PC-3 (cell line): ENCODE measurements around the gene ATP2B2. TPM values are rescaled to one million over a fixed set of nuclear protein-coding genes. Genes with fewer than 3 reads are reported as not detected.

ENCODE experiments used
- ATAC-seq: fragments of 200-7000 bp; cut with Tn5 transposase; 2 replicates; pipeline ENCODE4 v1.9.1; 2020; ENCODE audit warnings: mild to moderate bottlenecking, moderate library complexity
- BruUV-seq: library from RNA; stranded (reverse); fragments of 400-500 nt; replicated peaks from 2 replicates; lab custom pipeline; 2021; lab: Mats Ljungman, UMichigan
- CTCF ChIA-PET: fragments of 300-600 bp; sonication (Branson Sonifier 250); formaldehyde crosslinking; loops from one replicate; lab custom pipeline; 2022; ENCODE audit warnings: antibody characterized with exemption; lab: Charles Lee
- POLR2A ChIA-PET: fragments of 300-600 bp; sonication (Branson Sonifier 250); formaldehyde crosslinking; loops from one replicate; lab custom pipeline; 2022; ENCODE audit warnings: antibody characterized with exemption; ENCODE audit not compliant: unreplicated experiment; lab: Charles Lee
- DNase-seq: peaks from one replicate; pipeline ENCODE4 v3.0.0-alpha.2; 2015
- H2AFZ ChIP-seq: fragments of 300-600 bp; sonication (generic); 2 replicates; pipeline ENCODE4 v1.6.0; 2016; ENCODE audit warnings: antibody characterized with exemption, low read length
- H3F3A ChIP-seq: fragments of 300-600 bp; sonication (generic); one replicate; pipeline ENCODE4 v1.6.0; 2017; ENCODE audit warnings: antibody characterized with exemption, low read length, control low read depth, mild to moderate bottlenecking; ENCODE audit not compliant: unreplicated experiment
- H3K27ac ChIP-seq: fragments of 300-600 bp; sonication (generic); 2 replicates; pipeline ENCODE4 v1.5.1; 2016; ENCODE audit warnings: mild to moderate bottlenecking, low read length
- H3K27me3 ChIP-seq: fragments of 300-600 bp; sonication (generic); 2 replicates; pipeline ENCODE4 v1.6.1; 2016; ENCODE audit warnings: low read length, mixed read lengths
- H3K36me3 ChIP-seq: fragments of 300-600 bp; sonication (generic); 2 replicates; pipeline ENCODE4 v1.6.1; 2016; ENCODE audit warnings: low read depth, mixed run types, low read length, mixed read lengths
- H3K4me1 ChIP-seq: fragments of 300-600 bp; sonication (generic); 2 replicates; pipeline ENCODE4 v1.5.1; 2016; ENCODE audit warnings: low read length; ENCODE audit not compliant: insufficient read depth
- H3K4me2 ChIP-seq: fragments of 300-600 bp; sonication (generic); 2 replicates; pipeline ENCODE4 v1.6.0; 2016; ENCODE audit warnings: low read length
- H3K4me3 ChIP-seq: fragments of 300-600 bp; sonication (generic); 2 replicates; pipeline ENCODE4 v1.5.1; 2016; ENCODE audit warnings: mild to moderate bottlenecking, low read length, mixed read lengths
- H3K79me2 ChIP-seq: fragments of 300-600 bp; sonication (generic); 2 replicates; pipeline ENCODE4 v1.6.1; 2017; ENCODE audit warnings: low read length, mixed read lengths
- H3K9ac ChIP-seq: fragments of 300-600 bp; sonication (generic); 2 replicates; pipeline ENCODE4 v1.6.0; 2016; ENCODE audit warnings: mild to moderate bottlenecking, low read length
- H3K9me2 ChIP-seq: fragments of 300-600 bp; sonication (generic); replicated peaks from 2 replicates; pipeline ENCODE4 v1.6.1; 2016; ENCODE audit warnings: mixed run types, low read length, mixed read lengths
- H3K9me3 ChIP-seq: fragments of 300-600 bp; sonication (generic); 2 replicates; pipeline ENCODE4 v1.6.1; 2016; ENCODE audit warnings: low read length, mixed read lengths
- H4K20me1 ChIP-seq: fragments of 300-600 bp; sonication (generic); 2 replicates; pipeline ENCODE4 v1.6.1; 2016; ENCODE audit warnings: low read length, mixed read lengths
- EZH2 ChIP-seq: fragments of 300-600 bp; sonication (generic); IDR thresholded peaks from one replicate; pipeline ENCODE4 v1.6.1; 2017; ENCODE audit warnings: antibody characterized with exemption, mild to moderate bottlenecking, low read length; ENCODE audit not compliant: unreplicated experiment
- EZH2phosphoT487 ChIP-seq: fragments of 300-600 bp; sonication (generic); IDR thresholded peaks from 2 replicates; pipeline ENCODE4 v1.6.1; 2018; ENCODE audit warnings: mild to moderate bottlenecking, antibody characterized with exemption, low read length, borderline replicate concordance
- intact Hi-C: fragments of 100-400 bp; cut with micrococcal nuclease; formaldehyde crosslinking; loops from 2 replicates; pipeline ENCODE4 v1.9.0; 2023
- total RNA-seq: library from RNA; depleted of rRNA; stranded (reverse); fragments of >200 nt; gene quantifications from 2 replicates; pipeline ENCODE4 v1.2.3, GENCODE V29; 2014
- TF ChIP-seq, protein P1 (sequence below): fragments of 300-600 bp; sonication (generic); conservative IDR thresholded peaks from 2 replicates; pipeline ENCODE4 v1.5.1; 2017; ENCODE audit warnings: antibody characterized with exemption, low read depth, mild to moderate bottlenecking, low read length

The ATP2B2 gene
- total RNA-seq, 1 experiment from 2014 or later: not detected

DNA sequence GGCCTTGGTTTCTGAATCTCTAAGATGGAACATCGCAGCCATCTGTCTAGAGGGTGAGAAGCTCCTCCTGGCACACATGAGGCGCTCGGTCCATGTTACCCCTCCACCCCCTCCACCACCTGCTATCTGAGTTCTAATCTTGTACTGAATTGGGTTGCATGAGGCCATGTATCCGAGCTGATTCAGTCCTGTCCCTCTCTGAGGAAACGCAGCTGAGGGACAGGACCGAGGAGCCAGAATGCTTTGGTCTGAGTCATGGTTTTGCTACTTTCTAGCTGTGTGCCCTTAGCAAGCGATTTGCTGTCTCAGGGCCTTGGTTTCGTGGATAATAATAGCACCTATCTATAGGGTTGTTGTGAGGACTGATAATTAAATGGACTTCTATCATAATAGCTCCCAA is 96.7 kb downstream of the ATP2B2 start:
- no TSS peak for BruUV-seq
- H3K79me2 ChIP-seq: no peaks in the 10 kb centered on the region
- no peak for DNase-seq
- TF ChIP-seq EZH2phosphoT487: no peak
- TF ChIP-seq EZH2: no peak
- TF ChIP-seq, protein P1, sequence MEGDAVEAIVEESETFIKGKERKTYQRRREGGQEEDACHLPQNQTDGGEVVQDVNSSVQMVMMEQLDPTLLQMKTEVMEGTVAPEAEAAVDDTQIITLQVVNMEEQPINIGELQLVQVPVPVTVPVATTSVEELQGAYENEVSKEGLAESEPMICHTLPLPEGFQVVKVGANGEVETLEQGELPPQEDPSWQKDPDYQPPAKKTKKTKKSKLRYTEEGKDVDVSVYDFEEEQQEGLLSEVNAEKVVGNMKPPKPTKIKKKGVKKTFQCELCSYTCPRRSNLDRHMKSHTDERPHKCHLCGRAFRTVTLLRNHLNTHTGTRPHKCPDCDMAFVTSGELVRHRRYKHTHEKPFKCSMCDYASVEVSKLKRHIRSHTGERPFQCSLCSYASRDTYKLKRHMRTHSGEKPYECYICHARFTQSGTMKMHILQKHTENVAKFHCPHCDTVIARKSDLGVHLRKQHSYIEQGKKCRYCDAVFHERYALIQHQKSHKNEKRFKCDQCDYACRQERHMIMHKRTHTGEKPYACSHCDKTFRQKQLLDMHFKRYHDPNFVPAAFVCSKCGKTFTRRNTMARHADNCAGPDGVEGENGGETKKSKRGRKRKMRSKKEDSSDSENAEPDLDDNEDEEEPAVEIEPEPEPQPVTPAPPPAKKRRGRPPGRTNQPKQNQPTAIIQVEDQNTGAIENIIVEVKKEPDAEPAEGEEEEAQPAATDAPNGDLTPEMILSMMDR: no peak
- no peaks in the 10 kb centered on the region for H3K36me3 ChIP-seq
- ATAC-seq: no peak
- no peaks in the 10 kb centered on the region for H3F3A ChIP-seq
- no peaks in the 10 kb centered on the region for H3K9me3 ChIP-seq
- H4K20me1 ChIP-seq: no peaks in the 10 kb centered on the region
- ChIA-PET CTCF (no interaction called here), POLR2A (no interaction called here)
- H2AFZ ChIP-seq: no peak overlapping the region
- H3K9me2 ChIP-seq: no peaks in the 10 kb centered on the region
- H3K27me3 ChIP-seq: no peaks in the 10 kb centered on the region
- no peak overlapping the region for H3K4me3 ChIP-seq
- no peaks in the 10 kb centered on the region for H3K4me1 ChIP-seq
- H3K9ac ChIP-seq: no peak overlapping the region
- no peak overlapping the region for H3K27ac ChIP-seq
- intact Hi-C loops: no loop called here
- no peak overlapping the region for H3K4me2 ChIP-seq

DNA sequence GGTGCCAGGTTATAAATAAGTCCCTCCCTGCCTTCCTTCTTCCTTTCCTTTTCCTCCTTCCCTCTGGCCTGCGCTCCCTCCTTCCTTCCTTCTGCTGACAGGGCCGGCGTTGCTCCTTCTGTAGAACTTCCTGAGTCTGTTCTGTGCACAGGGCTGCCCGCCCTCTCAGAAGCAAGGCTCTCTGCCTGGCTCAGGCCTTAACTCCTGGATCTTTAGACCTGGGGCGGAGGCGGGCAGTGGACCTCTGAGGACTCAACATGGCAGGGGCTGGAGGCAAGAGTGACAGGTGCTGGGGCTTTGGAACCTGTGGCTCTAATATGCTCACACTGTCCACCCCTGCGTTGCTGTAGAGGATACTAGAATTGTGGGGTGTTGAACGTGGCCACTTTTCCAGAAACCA is 98.0 kb downstream of the ATP2B2 start:
- Histone ChIP-seq H4K20me1 (no peaks in the 10 kb centered on the region), H3K36me3 (no peaks in the 10 kb centered on the region), H3K4me2 (no peak overlapping the region), H3K9me3 (no peaks in the 10 kb centered on the region), H3K4me1 (no peaks in the 10 kb centered on the region), H2AFZ (no peak overlapping the region), H3K9me2 (no peaks in the 10 kb centered on the region), H3K79me2 (no peaks in the 10 kb centered on the region), H3K9ac (no peak overlapping the region), H3K27ac (no peak overlapping the region), H3K27me3 (no peaks in the 10 kb centered on the region), H3K4me3 (no peak overlapping the region), H3F3A (no peaks in the 10 kb centered on the region)
- CTCF ChIA-PET: no interaction called here
- POLR2A ChIA-PET: no interaction called here
- no peak for ATAC-seq
- TF ChIP-seq, protein P1: no peak
- TF ChIP-seq EZH2phosphoT487 (no peak), EZH2 (no peak)
- BruUV-seq: no TSS peak
- intact Hi-C loops: no loop called here
- no peak for DNase-seq

DNA sequence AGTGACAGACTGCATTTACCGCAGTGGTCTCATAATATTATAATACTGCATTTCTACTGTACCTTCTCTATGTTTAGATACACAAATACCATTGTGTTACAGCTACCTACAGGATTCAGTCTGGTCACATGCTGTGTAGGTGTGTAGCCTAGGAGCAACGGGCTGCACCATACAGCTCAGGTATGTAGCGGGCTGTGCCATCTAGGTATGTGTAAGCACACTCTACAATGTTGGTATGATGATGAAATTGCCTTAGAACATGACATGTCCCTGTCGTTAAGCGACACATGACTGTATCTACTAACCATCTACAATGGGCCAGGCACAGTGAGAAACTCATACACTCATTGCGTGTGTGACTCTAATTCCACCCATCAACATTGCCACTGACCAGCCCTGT is 99.0 kb downstream of the ATP2B2 start:
- Histone ChIP-seq H3K27ac (no peak overlapping the region), H3K79me2 (no peaks in the 10 kb centered on the region), H3K4me1 (no peaks in the 10 kb centered on the region), H3K27me3 (no peaks in the 10 kb centered on the region), H3K9me3 (no peaks in the 10 kb centered on the region), H3K4me2 (no peak overlapping the region), H3K9me2 (no peaks in the 10 kb centered on the region), H2AFZ (no peak overlapping the region), H3K9ac (no peak overlapping the region), H3F3A (no peaks in the 10 kb centered on the region), H3K4me3 (no peak overlapping the region), H3K36me3 (no peaks in the 10 kb centered on the region), H4K20me1 (no peaks in the 10 kb centered on the region)
- CTCF ChIA-PET: no interaction called here
- TF ChIP-seq, protein P1: no peak
- TF ChIP-seq EZH2: no peak
- no peak for TF ChIP-seq EZH2phosphoT487
- ATAC-seq: no peak
- POLR2A ChIA-PET: no interaction called here
- intact Hi-C loops: no loop called here
- no peak for DNase-seq
- BruUV-seq: no TSS peak
